Large intestine (tissue), 3 donors: ENCODE results near the gene NLRP3. TPM values are rescaled to one million over a fixed set of nuclear protein-coding genes. Genes with fewer than 3 reads are reported as not detected.
"Not testable (repeated sequence)": the region's sequence is repeated elsewhere in the genome, so short reads cannot be mapped to it uniquely, and the experiment has no call there.

ENCODE experiments used
- DNase-seq, 2 donors: peaks; one replicate each; pipeline versions ENCODE4 v3.0.0 to v3.0.0-alpha.2; 2013
- H3K27ac ChIP-seq: one replicate; pipeline ENCODE4 v1.5.1; 2013; ENCODE audit warnings: low read length
- H3K27me3 ChIP-seq: 2 replicates; pipeline ENCODE4 v1.6.1; 2013; ENCODE audit warnings: low read length; ENCODE audit not compliant: control insufficient read depth, insufficient read depth
- H3K36me3 ChIP-seq: 2 replicates; pipeline ENCODE4 v1.6.1; 2013; ENCODE audit warnings: low read length; ENCODE audit not compliant: control insufficient read depth, insufficient read depth
- H3K4me1 ChIP-seq: one replicate; pipeline ENCODE4 v1.6.1; 2013; ENCODE audit warnings: low read length; ENCODE audit not compliant: control insufficient read depth, insufficient read depth
- H3K4me3 ChIP-seq: one replicate; pipeline ENCODE4 v1.5.1; 2013; ENCODE audit warnings: low read length
- H3K9me3 ChIP-seq: one replicate; pipeline ENCODE4 v1.6.1; 2013; ENCODE audit warnings: mild to moderate bottlenecking, low read depth, low read length, moderate library complexity; ENCODE audit not compliant: control insufficient read depth
- WGBS: methylation state at CpG from one replicate; pipeline ENCODE4 v1.1.5; 2013; ENCODE audit warnings: low lambda C conversion rate; ENCODE audit not compliant: insufficient coverage; 5-methylcytosine and 5-hydroxymethylcytosine counted together
- polyA plus RNA-seq: library from polyadenylated mRNA; unstranded; fragments of 120-200 nt; gene quantifications from one replicate; pipeline ENCODE4 v1.2.1, GENCODE V29; 2013

The NLRP3 gene
- polyA plus RNA-seq, 1 donor: 0.78 TPM

DNA sequence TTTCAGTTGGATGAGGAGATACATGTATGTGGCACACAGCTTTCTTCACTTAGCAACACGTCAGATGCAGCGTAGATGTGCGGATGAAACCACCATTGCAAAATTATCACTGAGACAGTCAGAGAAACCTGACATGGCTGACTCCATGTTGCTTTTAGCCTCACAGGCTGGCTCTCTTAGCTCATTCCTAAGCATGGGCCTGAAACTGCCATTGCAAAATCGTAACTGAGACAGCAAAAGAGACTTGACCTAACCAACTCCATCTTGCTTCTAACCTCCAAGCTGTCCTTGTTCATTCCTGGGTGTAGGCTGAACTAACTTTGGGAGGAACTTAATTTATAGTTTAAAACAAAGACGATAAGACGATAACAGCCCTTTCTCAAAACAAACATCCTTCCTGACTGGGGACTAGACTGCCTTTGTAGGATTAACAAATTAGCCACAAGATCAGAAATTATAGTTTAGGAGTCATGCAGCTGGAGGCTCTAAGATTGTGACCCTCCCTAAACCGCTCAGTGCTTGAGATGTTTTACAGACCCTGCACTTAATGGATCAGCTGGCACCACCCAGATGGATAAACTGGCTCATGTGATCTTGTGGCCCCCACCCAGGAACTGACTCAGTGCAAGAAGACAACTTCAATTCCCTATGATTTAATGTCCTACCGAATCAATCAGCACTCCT is 41.2 kb upstream of the NLRP3 start:
- H3K27me3 ChIP-seq, H3K36me3 ChIP-seq, H3K4me3 ChIP-seq, H3K27ac ChIP-seq, H3K4me1 ChIP-seq, DNase-seq, H3K9me3 ChIP-seq: not testable (repeated sequence)
- WGBS: no CpG with 5 or more reads among the region's 8 CpGs

- Histone ChIP-seq H3K9me3 (peaks cover 2% of the 10 kb centered on the region), H3K36me3 (no peaks in the 10 kb centered on the region), H3K27ac (no peak overlapping the region), H3K27me3 (no peaks in the 10 kb centered on the region), H3K4me1 (no peaks in the 10 kb centered on the region), H3K4me3 (no peak overlapping the region)
- no peak for DNase-seq
- 100% methylated on average over 1 of the region's 14 CpGs for WGBS
Measured at GRCh38 chr1:247375747-247376146, 40.2 kb upstream of the NLRP3 start.

GRCh38 chr1:247376659-247377058 is 39.3 kb upstream of the NLRP3 start:
- no CpG with 5 or more reads among the region's 7 CpGs for WGBS
- H3K36me3 ChIP-seq: no peaks in the 10 kb centered on the region
- H3K4me3 ChIP-seq: no peak overlapping the region
- no peak overlapping the region for H3K27ac ChIP-seq
- H3K9me3 ChIP-seq: peaks cover 2% of the 10 kb centered on the region
- no peaks in the 10 kb centered on the region for H3K27me3 ChIP-seq
- H3K4me1 ChIP-seq: no peaks in the 10 kb centered on the region
- DNase-seq: no peak

GRCh38 chr1:247377656-247378055 is 38.3 kb upstream of the NLRP3 start:
- H3K36me3 ChIP-seq, H3K4me3 ChIP-seq, H3K27ac ChIP-seq, H3K27me3 ChIP-seq, DNase-seq, H3K4me1 ChIP-seq, H3K9me3 ChIP-seq: not testable (repeated sequence)
- WGBS: no CpG with 5 or more reads among the region's 7 CpGs

GRCh38 chr1:247378334-247379073 is 37.5 kb upstream of the NLRP3 start:
- Histone ChIP-seq H3K27ac (no peak overlapping the region), H3K4me3 (no peak overlapping the region), H3K36me3 (no peaks in the 10 kb centered on the region), H3K4me1 (no peaks in the 10 kb centered on the region), H3K27me3 (no peaks in the 10 kb centered on the region), H3K9me3 (peaks cover 2% of the 10 kb centered on the region)
- 80% methylated on average over 1 of the region's 20 CpGs for WGBS
- DNase-seq: no peak

- Histone ChIP-seq H3K9me3 (no peaks in the 10 kb centered on the region), H3K36me3 (no peaks in the 10 kb centered on the region), H3K4me1 (no peaks in the 10 kb centered on the region), H3K4me3 (no peak overlapping the region), H3K27ac (no peak overlapping the region), H3K27me3 (peaks cover 2% of the 10 kb centered on the region)
- 83% methylated on average over 3 of the region's 4 CpGs for WGBS
- DNase-seq: no peak
Measured at GRCh38 chr1:247385283-247385682, 30.7 kb upstream of the NLRP3 start.

- Histone ChIP-seq H3K27me3 (peaks cover 2% of the 10 kb centered on the region), H3K9me3 (no peaks in the 10 kb centered on the region), H3K27ac (no peak overlapping the region), H3K36me3 (no peaks in the 10 kb centered on the region), H3K4me3 (no peak overlapping the region), H3K4me1 (no peaks in the 10 kb centered on the region)
- DNase-seq: no peak
- WGBS: 100% methylated on average over 1 of the region's 1 CpG
Measured at GRCh38 chr1:247386217-247386616, 29.8 kb upstream of the NLRP3 start.

DNA sequence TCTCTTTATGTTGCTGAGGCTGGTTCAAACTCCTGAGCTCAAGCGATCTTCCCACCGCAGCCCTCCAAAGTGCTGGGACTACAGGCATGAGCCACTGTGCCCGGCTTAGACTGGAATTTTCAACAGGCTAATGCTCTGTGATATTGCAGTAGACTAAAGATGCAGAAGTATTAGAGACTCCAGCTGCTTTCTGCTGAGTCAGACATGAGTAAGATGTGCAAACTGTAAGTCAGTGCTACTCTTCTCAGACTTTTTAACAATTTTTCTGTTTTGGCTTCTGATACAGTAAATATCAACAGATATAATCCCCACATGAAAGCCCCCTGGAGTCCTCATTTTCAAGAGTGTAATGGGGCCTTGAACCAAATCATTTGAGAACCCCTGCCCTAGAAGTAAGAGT is 29.3 kb upstream of the NLRP3 start:
- WGBS: no CpG with 5 or more reads among the region's 3 CpGs
- Histone ChIP-seq H3K27me3 (peaks cover 2% of the 10 kb centered on the region), H3K36me3 (no peaks in the 10 kb centered on the region), H3K9me3 (no peaks in the 10 kb centered on the region), H3K4me3 (no peak overlapping the region), H3K27ac (no peak overlapping the region), H3K4me1 (no peaks in the 10 kb centered on the region)
- no peak for DNase-seq

DNA sequence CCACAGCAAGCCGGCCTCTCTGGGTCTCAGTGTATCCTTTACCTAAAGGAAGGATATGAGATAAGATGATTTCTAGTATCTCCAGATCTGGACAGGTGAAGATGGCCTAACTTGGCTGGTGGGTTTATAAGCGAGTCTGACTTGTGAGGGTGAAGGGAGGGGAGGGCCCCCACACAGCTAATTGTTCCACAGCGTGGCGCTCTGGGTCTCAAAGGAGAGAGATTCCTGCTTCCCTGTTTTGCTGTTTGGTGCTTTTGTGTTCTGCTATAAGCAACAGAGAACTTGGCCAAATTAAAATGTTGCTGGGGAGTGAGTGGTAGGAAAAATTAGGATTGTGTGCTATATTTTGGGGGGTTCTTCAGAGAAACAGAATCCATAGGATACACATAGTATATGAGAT is 28.9 kb upstream of the NLRP3 start:
- Histone ChIP-seq H3K27ac (no peak overlapping the region), H3K4me1 (no peaks in the 10 kb centered on the region), H3K4me3 (no peak overlapping the region), H3K36me3 (no peaks in the 10 kb centered on the region), H3K27me3 (peaks cover 2% of the 10 kb centered on the region), H3K9me3 (no peaks in the 10 kb centered on the region)
- DNase-seq: no peak
- no CpG with 5 or more reads among the region's 4 CpGs for WGBS

- Histone ChIP-seq H3K4me3 (no peak overlapping the region), H3K9me3 (no peaks in the 10 kb centered on the region), H3K4me1 (no peaks in the 10 kb centered on the region), H3K36me3 (no peaks in the 10 kb centered on the region), H3K27me3 (peaks cover 2% of the 10 kb centered on the region), H3K27ac (no peak overlapping the region)
- no peak for DNase-seq
- WGBS: no CpG with 5 or more reads among the region's 5 CpGs
Measured at GRCh38 chr1:247387565-247387964, 28.4 kb upstream of the NLRP3 start.
